ENCODE results near the gene ANKRD29.

ANKRD29 gene

GRCh38 chr18:23702606-23703005 lies 39.9 kb upstream of the ANKRD29 start:
- peaks cover 0 to 5% (median 0%) of the 10 kb centered on the region in 3 donors for H3K36me3 ChIP-seq
- intact Hi-C loops (cut with DNase I; ENCODE audit: low total_unique reads), result no loop called here
- H3K27me3 ChIP-seq, result peaks cover 0 to 3% of the 10 kb centered on the region in 2 donors
- no peak overlapping the region for H3K27ac ChIP-seq
- no peak for DNase-seq
- peaks cover 0 to 3% (median 0%) of the 10 kb centered on the region in 4 donors for H3K4me1 ChIP-seq
- H3K4me3 ChIP-seq, result no peak overlapping the region
- H3K9me3 ChIP-seq, result peaks cover 0 to 9% (median 0%) of the 10 kb centered on the region in 3 donors
- no peak for TF ChIP-seq CTCF (IDR thresholded peaks at IDR 0.05)

GRCh38 chr18:23701544-23702064 lies 38.9 kb upstream of the ANKRD29 start:
- peaks cover 0 to under 1% (median 0%) of the 10 kb centered on the region in 3 donors for H3K9me3 ChIP-seq
- no peak for TF ChIP-seq CTCF (IDR thresholded peaks at IDR 0.05)
- H3K36me3 ChIP-seq, result no peaks in the 10 kb centered on the region
- intact Hi-C loops (cut with DNase I; ENCODE audit: low total_unique reads), result no loop called here
- H3K4me1 ChIP-seq, result peaks cover 0 to 3% (median 0%) of the 10 kb centered on the region in 4 donors
- no peak for DNase-seq
- H3K27ac ChIP-seq, result no peak overlapping the region
- H3K4me3 ChIP-seq, result no peak overlapping the region
- H3K27me3 ChIP-seq, result peaks cover 0 to 3% of the 10 kb centered on the region in 2 donors

- no peak for DNase-seq
- no peaks in the 10 kb centered on the region for H3K36me3 ChIP-seq
- no peak overlapping the region for H3K27ac ChIP-seq
- H3K4me3 ChIP-seq, result no peak overlapping the region
- H3K27me3 ChIP-seq, result peaks cover 0 to 3% of the 10 kb centered on the region in 2 donors
- intact Hi-C loops (cut with DNase I; ENCODE audit: low total_unique reads), result no loop called here
- no peaks in the 10 kb centered on the region for H3K9me3 ChIP-seq
- H3K4me1 ChIP-seq, result peaks cover 0 to 3% (median 0%) of the 10 kb centered on the region in 4 donors
- no peak for TF ChIP-seq CTCF (IDR thresholded peaks at IDR 0.05)
These were observed 38.3 kb upstream of the ANKRD29 start for GRCh38 chr18:23701017-23701416.

- DNase-seq, result no peak
- H3K27ac ChIP-seq, result no peak overlapping the region
- intact Hi-C loops (cut with DNase I; ENCODE audit: low total_unique reads), result no loop called here
- H3K36me3 ChIP-seq, result no peaks in the 10 kb centered on the region
- TF ChIP-seq CTCF (IDR thresholded peaks at IDR 0.05), result no peak
- peaks cover 0 to 7% (median 5%) of the 10 kb centered on the region in 4 donors for H3K4me1 ChIP-seq
- no peaks in the 10 kb centered on the region for H3K9me3 ChIP-seq
- H3K27me3 ChIP-seq, result peaks cover 0 to 5% of the 10 kb centered on the region in 2 donors
- H3K4me3 ChIP-seq, result no peak overlapping the region
These were observed 32.1 kb upstream of the ANKRD29 start for GRCh38 chr18:23694637-23695430.

GRCh38 chr18:23693846-23694245 lies 31.1 kb upstream of the ANKRD29 start:
- DNase-seq, result no peak
- peaks cover 0 to 9% of the 10 kb centered on the region in 2 donors for H3K27me3 ChIP-seq
- no peaks in the 10 kb centered on the region for H3K9me3 ChIP-seq
- H3K36me3 ChIP-seq, result no peaks in the 10 kb centered on the region
- TF ChIP-seq CTCF (IDR thresholded peaks at IDR 0.05), result no peak
- peaks cover 0 to 17% (median 12%) of the 10 kb centered on the region in 4 donors for H3K4me1 ChIP-seq
- intact Hi-C loops (cut with DNase I; ENCODE audit: low total_unique reads), result no loop called here
- H3K27ac ChIP-seq, result no peak overlapping the region
- no peak overlapping the region for H3K4me3 ChIP-seq

Data from tibial artery (tissue), 4 donors.